ENCODE measurements around the gene IQCK. TPM values are rescaled to one million over a fixed set of nuclear protein-coding genes. Genes with fewer than 3 reads are reported as not detected.

Gene IQCK
- polyA plus RNA-seq, 2 of the 4 experiments (the other 2 are of a cell fraction): 10.3 to 15.6 TPM

DNA sequence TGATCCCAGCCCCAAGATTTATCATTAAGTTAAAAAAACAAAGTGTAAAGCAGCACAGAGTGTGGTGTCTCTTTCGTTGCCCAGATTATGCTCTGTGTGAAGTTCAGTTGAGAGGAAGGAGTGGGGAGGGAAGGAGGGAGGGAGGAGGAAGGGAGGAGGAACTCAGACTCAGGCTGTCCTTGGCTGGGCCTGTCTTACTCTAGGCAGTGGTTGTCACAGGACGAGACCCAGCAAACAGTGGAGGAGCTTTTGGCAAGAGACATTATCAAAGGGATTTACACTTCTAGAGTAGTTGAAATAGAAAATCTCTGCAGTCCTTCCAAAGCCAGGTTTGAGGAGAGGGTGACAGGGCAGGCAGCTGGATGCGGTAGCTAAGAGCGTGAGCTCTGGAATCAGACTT is 27.9 kb upstream of the IQCK start:
- CTCF ChIA-PET: interaction anchor here (1.8 kb wide), 1 partner anchor 8 kb away, joined by 4 read pairs; no protein-coding TSS in a partner anchor
- H3K4me3 ChIP-seq: no peak overlapping the region
- WGBS (ENCODE audit: missing lambda C conversion rate): 85% methylated on average over 4 of the region's 4 CpGs
- no peak for DNase-seq (ENCODE audit: low read depth in 1 of 2, low spot score in 1 of 2)
- TF ChIP-seq RARB (CRISPR knock-in tag; IDR thresholded peaks at IDR 0.05): no peak
- no peak for TF ChIP-seq CHD4 (IDR thresholded peaks at IDR 0.05; ENCODE audit: borderline replicate concordance)
- TF ChIP-seq HDAC2 (IDR thresholded peaks at IDR 0.05): no peak
- TF ChIP-seq NFE2L2 (conservative IDR thresholded peaks at IDR 0.05; ENCODE audit: low read length): no peak
- no peak for TF ChIP-seq FOSB (CRISPR knock-in tag; IDR thresholded peaks at IDR 0.05)
- TF ChIP-seq, protein P1, sequence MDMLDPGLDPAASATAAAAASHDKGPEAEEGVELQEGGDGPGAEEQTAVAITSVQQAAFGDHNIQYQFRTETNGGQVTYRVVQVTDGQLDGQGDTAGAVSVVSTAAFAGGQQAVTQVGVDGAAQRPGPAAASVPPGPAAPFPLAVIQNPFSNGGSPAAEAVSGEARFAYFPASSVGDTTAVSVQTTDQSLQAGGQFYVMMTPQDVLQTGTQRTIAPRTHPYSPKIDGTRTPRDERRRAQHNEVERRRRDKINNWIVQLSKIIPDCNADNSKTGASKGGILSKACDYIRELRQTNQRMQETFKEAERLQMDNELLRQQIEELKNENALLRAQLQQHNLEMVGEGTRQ (IDR thresholded peaks at IDR 0.05): no peak
- TF ChIP-seq POLR2AphosphoS2 (conservative IDR thresholded peaks at IDR 0.05; ENCODE audit: low read length): no peak
- no peaks in the 10 kb centered on the region for H3K9me3 ChIP-seq
- H3K4me2 ChIP-seq: no peak overlapping the region
- peak in 1 of 2 experiments; percentile 22; a peak in 1 of 6 replicates for ATAC-seq
- POLR2A ChIA-PET: no interaction called here
- H3K27ac ChIP-seq: no peak overlapping the region
- no peaks in the 10 kb centered on the region for H3K4me1 ChIP-seq
- FAIRE-seq: no peak

DNA sequence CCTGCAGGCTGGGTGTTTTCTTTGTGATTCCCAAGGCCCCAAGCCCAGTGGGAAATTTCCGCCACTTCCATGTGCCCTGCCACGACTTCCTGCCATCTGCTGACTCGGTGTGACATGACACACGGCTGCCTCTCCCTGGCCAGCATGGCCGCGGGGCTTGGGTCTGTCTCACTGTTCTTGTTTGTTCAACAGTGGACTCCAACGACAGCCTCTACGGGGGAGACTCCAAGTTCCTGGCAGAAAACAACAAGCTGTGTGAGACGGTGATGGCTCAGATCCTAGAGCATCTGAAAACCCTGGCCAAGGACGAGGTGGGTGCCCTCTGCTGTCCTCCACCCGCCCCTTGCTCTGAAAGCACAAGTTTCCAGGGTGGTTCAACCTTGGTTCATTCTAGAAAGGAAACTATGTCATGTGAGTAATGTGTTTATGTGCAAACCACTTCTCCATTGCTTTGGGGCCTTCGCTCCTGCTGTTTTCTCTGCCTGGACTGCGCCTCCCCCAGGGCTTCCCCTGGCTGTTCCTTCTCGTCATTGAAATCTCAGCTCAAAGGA is 26.8 kb upstream of the IQCK start:
- no peaks in the 10 kb centered on the region for H3K9me3 ChIP-seq
- TF ChIP-seq RAD21 (conservative IDR thresholded peaks at IDR 0.05 in 1 of 2, IDR thresholded peaks at IDR 0.05 in 1 of 2) (no peak), JUNB (IDR thresholded peaks at IDR 0.05) (no peak), REST (IDR thresholded peaks at IDR 0.05) (no peak), RARB (CRISPR knock-in tag; IDR thresholded peaks at IDR 0.05) (no peak)
- DNase-seq (ENCODE audit: low read depth in 1 of 2, low spot score in 1 of 2) (no peak), ATAC-seq (peak in 1 of 2 experiments; percentile 17; a peak in 1 of 6 replicates), FAIRE-seq (no peak)
- peaks cover 7% of the 10 kb centered on the region for H3K4me1 ChIP-seq
- peak overlapping the region in 1 of 2 experiments; percentile 21; a peak in 1 of 6 replicates for H3K27ac ChIP-seq
- no peak overlapping the region for H3K4me2 ChIP-seq
- ChIA-PET CTCF (interaction anchor here (0.6 to 1.8 kb wide), 5 partner anchors 9 to 92 kb away, joined by 3 to 5 read pairs (median 3); no protein-coding TSS in a partner anchor), POLR2A (no interaction called here)
- 68% methylated on average over 14 of the region's 14 CpGs for WGBS (ENCODE audit: missing lambda C conversion rate)
- H3K4me3 ChIP-seq: no peak overlapping the region

DNA sequence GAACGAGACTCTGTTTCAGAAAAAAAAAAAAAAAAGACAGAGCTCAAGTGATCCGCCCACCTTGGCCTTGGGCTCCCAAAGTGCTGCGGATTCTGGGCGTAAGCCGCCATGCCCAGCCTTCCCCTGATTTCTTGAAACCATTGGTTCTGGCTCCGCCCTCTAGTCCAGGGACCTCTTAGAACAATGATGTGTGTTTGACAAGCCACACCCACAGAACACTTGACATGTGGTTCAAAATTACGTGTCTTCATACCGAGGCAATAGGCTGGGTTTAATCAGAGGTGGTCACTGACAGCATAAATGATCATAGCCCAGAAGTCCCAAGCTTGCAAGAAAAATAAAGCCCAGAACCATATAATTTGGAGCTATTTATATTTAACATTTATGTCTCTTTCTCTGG is 23.1 kb upstream of the IQCK start:
- H3K9me3 ChIP-seq: no peaks in the 10 kb centered on the region
- CTCF ChIA-PET: interaction anchor here (1.0 to 1.4 kb wide), 4 partner anchors 9 to 204 kb away, joined by 3 to 6 read pairs (median 3); no protein-coding TSS in a partner anchor
- FAIRE-seq: no peak
- 95% methylated on average over 8 of the region's 8 CpGs for WGBS (ENCODE audit: missing lambda C conversion rate)
- TF ChIP-seq ESRRA (IDR thresholded peaks at IDR 0.05; ENCODE audit: borderline replicate concordance, low read length) (no peak), KDM5A (IDR thresholded peaks at IDR 0.05) (no peak), HDAC2 (IDR thresholded peaks at IDR 0.05) (no peak), FOSL2 (IDR thresholded peaks at IDR 0.05) (no peak), FOSL2 (CRISPR knock-in tag; IDR thresholded peaks at IDR 0.05) (no peak), REST (IDR thresholded peaks at IDR 0.05) (no peak), CEBPB (IDR thresholded peaks at IDR 0.05) (no peak)
- TF ChIP-seq, protein P2, sequence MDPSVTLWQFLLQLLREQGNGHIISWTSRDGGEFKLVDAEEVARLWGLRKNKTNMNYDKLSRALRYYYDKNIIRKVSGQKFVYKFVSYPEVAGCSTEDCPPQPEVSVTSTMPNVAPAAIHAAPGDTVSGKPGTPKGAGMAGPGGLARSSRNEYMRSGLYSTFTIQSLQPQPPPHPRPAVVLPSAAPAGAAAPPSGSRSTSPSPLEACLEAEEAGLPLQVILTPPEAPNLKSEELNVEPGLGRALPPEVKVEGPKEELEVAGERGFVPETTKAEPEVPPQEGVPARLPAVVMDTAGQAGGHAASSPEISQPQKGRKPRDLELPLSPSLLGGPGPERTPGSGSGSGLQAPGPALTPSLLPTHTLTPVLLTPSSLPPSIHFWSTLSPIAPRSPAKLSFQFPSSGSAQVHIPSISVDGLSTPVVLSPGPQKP (IDR thresholded peaks at IDR 0.05; ENCODE audit: low read depth, low read length): no peak
- no peak overlapping the region for H3K4me2 ChIP-seq
- no peak overlapping the region for H3K4me3 ChIP-seq
- DNase-seq (ENCODE audit: low read depth in 1 of 2, low spot score in 1 of 2): no peak
- no peak overlapping the region for H3K27ac ChIP-seq
- POLR2A ChIA-PET: interaction anchor here (0.6 kb wide), 1 partner anchor 85 kb away, joined by 3 read pairs; no protein-coding TSS in a partner anchor
- no peak for ATAC-seq
- peaks cover 37% of the 10 kb centered on the region for H3K4me1 ChIP-seq

Data from A549 (cell line).